GM19463 (cell line): ENCODE results near the gene SELL.
A peak's percentile ranks its signal among the peaks of the same experiment; 100 is the strongest.
"Not testable (repeated sequence)": the region's sequence is repeated elsewhere in the genome, so short reads cannot be mapped to it uniquely, and the experiment has no call there.

Experiments
- ATAC-seq: cut with Tn5 transposase; IDR thresholded peaks from one replicate; pipeline ENCODE4 v1.9.1; 2021; ENCODE audit warnings: mild to moderate bottlenecking, moderate library complexity; ENCODE audit not compliant: unreplicated experiment

Gene SELL

GRCh38 chr1:169711469-169712308, at the start of gene SELL:
Gene SELL (minus strand): TSS chr1:169711620. CDS start chr1:169711498, 122 bp downstream.
- peak; percentile 71 for ATAC-seq

DNA sequence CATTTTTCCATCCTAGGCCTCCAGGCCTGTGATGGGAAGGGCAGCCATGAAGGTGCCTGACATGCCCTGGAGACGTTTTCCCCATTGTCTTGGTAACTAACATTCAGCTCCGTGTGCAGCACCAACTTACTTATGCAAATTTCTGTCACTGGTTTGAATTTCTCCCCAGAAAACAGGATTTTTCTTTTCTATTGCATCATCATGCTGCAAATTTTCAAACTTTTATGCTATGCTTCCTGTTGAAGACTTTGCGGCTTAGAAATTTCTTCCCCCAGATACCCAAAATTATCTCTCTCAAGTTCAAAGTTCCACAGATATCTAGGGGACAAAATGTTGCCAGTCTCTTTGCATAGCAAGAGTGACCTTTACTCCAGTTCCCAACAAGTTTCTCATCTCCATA, 47.6 kb upstream of the SELL start:
- no peak for ATAC-seq

DNA sequence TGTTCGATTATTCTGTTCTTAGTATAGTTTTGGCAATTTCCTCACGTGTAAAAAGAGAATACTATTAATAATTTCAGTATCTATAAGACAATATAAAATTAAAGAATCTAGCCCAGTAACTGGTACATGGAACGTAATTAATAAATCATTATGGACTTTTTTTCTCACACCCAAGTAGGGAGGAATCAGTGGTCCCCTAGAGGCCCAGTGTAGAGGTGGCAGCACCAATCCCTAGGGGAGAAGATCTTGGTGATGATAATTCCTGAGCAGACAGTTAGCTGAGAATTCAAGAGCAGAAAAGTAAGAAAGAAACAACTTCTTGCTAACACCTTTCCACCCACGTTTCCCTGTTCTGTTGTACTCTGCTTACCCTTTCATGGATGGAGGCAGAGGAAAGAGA, 42.1 kb upstream of the SELL start:
- no peak for ATAC-seq

- ATAC-seq = no peak
Measured at GRCh38 chr1:169750041-169750440, 38.6 kb upstream of the SELL start.

DNA sequence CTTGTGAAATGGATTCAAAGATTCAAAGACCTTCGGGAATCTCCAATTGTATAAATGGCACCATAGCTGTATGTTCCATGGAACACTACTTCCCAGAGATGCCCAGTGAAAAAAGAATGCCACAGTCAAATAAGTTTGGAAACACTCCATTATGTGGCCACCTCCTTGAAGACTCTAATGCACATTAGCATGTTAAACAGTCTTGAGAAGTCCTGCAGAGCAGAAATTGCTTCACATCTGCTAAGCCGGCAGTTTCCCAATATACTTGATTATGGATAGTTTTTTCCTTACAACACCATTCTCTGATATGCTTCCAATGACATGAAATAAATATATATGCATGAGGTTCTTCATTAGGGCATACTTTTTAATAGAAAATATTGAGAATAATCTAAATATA, 35.1 kb upstream of the SELL start:
- ATAC-seq = no peak

DNA sequence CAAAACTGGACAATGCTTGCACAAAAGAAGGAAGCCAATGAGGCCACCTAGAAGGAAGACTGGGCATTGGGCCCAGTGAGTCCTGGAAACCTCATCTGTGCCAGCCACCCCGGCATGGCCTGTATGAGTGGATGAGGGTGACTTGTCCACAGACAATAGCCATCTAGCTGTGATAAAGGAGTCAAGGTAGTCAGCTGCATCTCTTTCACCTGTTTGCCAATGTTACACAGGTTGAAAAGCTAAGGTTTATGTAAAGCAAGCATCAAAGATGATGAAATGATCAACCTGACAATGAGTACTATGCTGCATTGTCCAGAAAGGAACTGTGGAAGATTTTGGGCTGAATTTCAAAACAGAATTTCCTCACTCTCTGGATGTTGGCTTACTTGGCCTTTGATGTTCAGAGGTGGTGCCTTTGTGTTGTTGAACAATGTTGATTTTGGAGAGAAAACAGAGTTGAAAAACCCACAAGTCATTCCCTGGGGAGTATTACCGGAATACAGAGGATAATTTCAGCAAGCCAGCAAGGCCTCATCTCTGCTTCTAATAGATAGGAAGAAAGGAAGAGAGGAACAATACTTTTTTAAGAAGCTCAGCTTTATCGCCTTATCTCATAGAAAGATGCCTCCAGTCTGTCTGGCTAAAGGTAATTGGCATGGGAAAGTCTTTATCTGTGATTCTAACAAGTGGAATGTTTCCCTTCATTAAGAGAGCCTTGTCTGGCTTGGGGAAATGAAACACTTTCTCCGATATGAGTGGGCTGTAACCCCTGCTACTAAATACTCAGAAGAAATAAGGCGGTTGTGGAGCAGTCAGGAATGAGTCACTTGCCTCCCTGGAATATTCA, 33.8 kb upstream of the SELL start:
- no peak for ATAC-seq

DNA sequence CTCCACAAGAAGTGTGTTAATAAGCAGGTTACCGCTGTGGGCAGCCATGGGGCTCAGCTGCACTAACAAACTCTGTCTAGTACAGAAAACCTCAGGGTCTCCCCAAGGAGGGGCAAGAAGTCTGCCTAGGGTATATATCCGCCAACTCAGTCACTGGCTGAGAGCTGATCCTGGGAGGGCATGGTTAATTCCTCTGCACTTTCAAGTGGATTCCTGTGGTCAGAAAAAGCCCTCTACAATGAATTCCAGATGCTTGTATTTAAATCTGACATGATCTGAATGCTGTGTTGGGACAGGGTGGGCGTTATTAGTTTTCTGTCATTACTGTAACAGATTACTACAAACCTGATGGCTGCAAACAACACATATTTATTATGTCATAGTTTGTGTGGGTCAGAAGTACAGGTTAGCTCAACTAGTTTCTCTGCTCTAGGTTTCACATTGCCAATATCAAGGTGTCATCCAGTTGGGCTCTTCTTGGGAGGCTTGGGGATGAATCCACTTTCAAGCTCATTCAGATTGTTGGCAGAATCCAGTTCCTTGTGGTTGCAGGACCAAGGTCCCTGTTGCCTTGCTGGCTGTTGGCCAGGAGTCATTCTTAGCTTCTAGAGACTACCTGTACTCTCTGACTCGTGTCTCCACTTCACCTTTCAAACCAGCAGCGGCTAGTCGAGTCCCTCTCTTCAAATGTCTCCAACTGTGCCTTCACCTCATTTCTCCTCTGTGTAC, 30.4 kb upstream of the SELL start:
- ATAC-seq = no peak

DNA sequence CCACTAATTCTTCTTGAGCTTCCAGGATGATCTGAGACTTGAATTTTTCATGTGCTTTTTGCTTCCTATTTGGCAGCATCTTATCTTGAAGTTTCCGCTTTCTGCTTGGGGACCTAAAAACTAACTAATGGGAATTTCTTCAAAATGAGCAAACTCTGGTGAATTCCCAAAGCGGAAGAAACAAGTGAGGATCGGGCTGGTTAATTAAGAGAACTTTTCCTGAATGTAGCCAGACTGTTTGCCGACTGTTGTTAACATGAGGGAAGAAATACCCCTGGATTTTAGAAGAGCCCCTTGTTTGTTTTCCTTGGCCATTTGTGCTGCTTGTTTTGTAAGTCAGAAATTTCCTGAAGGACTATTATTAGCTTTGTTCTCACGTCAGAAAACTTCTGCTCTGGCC, 28.6 kb upstream of the SELL start:
- ATAC-seq = no peak

GRCh38 chr1:169733924-169734323, 22.5 kb upstream of the SELL start, which contains the start of gene SELE:
Gene SELE (minus strand): TSS chr1:169734079. CDS start chr1:169733612, 467 bp downstream.
- ATAC-seq = no peak

DNA sequence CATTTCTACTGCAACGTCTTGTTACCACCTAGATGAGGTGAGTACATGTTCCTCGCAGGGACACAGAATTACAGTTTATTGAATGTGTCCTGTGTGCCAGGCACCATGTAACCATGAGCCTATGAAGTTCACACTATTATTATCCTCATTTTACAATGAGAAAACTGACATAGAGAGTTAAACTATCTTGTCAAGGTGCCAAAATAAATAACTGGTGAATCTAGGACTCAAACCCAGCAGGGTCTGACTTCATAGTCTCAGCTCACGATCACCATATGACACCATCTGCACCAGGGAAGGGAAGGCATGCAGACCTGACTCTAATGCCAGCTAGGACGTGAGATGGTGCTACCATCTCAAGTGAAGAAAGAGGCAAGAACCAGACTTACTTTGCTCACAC, 20.0 kb upstream of the SELL start:
- ATAC-seq = no peak

- no peak for ATAC-seq
Measured at GRCh38 chr1:169729991-169730390, 18.6 kb upstream of the SELL start.

- no peak for ATAC-seq
Measured at GRCh38 chr1:169727307-169727706, 15.9 kb upstream of the SELL start.

DNA sequence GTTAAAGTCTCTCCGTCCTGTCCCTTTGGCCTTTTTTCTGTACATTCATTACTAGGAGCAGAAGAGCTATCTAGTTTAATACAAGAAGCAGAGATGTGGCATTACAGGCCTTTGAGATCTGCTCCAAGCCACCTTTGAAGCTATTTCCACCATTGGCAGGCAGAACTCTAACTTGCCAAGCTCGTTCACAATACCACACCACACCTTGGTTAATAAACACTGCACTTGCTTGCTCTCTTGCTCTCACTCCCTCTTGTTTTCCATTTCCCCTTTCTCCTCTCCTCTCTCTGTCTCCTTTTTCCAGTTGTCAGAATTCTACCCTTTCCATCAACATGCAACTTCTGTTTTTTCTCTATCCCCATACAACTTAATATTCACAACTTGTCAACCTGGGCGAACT, 15.4 kb upstream of the SELL start:
- ATAC-seq = no peak

DNA sequence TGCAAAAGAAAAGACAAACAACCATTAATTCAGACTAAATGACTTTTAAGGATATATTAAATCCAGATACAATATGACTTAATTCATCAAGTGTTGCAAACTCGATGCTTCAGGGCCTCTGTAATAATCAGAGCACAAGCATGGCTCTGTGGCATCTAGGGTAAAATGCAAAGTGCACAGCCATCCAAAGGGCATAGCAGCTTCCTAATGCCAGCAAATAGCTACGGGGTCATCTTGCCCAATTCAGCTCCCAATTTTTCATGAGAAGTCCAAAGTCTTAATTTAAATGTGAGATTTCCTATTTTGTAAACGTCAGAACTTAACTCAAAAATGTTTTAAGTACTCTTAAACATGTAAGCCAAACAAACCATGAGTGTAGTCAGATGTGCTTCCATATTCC, 14.5 kb upstream of the SELL start:
- ATAC-seq = no peak

- ATAC-seq = peak; percentile 45
Measured at GRCh38 chr1:169724168-169724567, 12.7 kb upstream of the SELL start.

GRCh38 chr1:169723763-169724162, 12.3 kb upstream of the SELL start:
- ATAC-seq = peak; percentile 9

GRCh38 chr1:169722779-169723178, 11.4 kb upstream of the SELL start:
- ATAC-seq = no peak

- ATAC-seq = not testable (repeated sequence)
Measured at GRCh38 chr1:169715100-169715499, 3.7 kb upstream of the SELL start.

GRCh38 chr1:169713090-169713489, 1.7 kb upstream of the SELL start:
- not testable (repeated sequence) for ATAC-seq

DNA sequence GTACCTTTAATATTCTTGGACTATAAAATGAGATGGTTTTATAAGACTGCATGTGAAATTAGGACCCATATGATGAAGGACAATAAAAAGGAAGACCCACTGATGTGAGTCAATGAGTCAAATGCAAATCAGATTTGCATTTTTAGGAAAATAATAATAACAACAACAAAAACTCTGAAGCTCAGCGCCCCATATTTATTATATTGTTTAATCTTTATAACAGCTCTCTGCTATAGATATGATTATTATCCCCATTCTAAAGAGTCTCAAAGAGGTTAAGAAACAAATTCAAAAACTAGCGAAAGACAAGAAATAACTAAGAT, 850 bp upstream of the SELL start:
- ATAC-seq = no peak

DNA sequence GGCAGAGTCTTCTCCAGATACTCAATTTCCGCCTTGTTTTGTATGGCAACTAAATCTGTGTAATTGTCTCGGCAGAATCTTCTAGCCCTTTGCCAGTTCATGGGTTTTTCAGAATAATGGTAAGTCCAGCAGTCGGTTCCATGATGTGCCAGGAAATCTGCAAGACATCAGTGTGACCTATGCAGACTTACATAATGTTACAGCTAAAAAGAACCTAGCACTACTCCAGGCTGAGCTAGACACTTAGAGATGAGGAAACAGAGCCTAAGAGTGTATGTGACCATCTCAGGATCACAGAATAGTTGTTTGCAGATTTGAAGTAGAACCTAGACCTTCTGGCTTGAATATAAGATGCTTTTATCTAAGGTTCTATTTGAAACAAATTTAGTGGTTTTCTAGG, 2.8 kb downstream of the SELL start:
- ATAC-seq = no peak
